LNCAP (cell line): ENCODE data around the gene KRTAP10-8.

Source experiments
- CTCF ChIP-seq: fragments of 450-650 bp; IDR thresholded peaks from 2 replicates; pipeline ENCODE4 v1.5.1; 2017; ENCODE audit warnings: mild to moderate bottlenecking

The KRTAP10-8 gene

GRCh38 chr21:44625756-44626155, 13.9 kb downstream of the KRTAP10-8 start:
- no peak for TF ChIP-seq CTCF

GRCh38 chr21:44626262-44626661, 14.4 kb downstream of the KRTAP10-8 start:
- no peak for TF ChIP-seq CTCF

- no peak for TF ChIP-seq CTCF
Measured at GRCh38 chr21:44626673-44627143, 14.8 kb downstream of the KRTAP10-8 start, which contains the start of gene KRTAP10-9. TSS of gene KRTAP10-9 (plus strand) at chr21:44627093. CDS start at chr21:44627172, 79 bp downstream.

GRCh38 chr21:44628707-44629391, 17.0 kb downstream of the KRTAP10-8 start:
- no peak for TF ChIP-seq CTCF

- TF ChIP-seq CTCF = no peak
Measured at GRCh38 chr21:44630440-44630839, 18.6 kb downstream of the KRTAP10-8 start.

- no peak for TF ChIP-seq CTCF
Measured at GRCh38 chr21:44632067-44632466, 20.2 kb downstream of the KRTAP10-8 start.

- TF ChIP-seq CTCF = no peak
Measured at GRCh38 chr21:44636209-44637017, 24.5 kb downstream of the KRTAP10-8 start.
